CD4-positive, alpha-beta T cell treated with Interleukin-10 for 1 hour (primary cell): ENCODE measurements around the gene FBXO22.
"Not testable (repeated sequence)": the region's sequence is repeated elsewhere in the genome, so short reads cannot be mapped to it uniquely, and the experiment has no call there.

Experiments
- DNase-seq: peaks from one replicate; pipeline ENCODE4 v3.0.0-alpha.2; 2020

The FBXO22 gene

GRCh38 chr15:75984706-75985105 lies 81.0 kb downstream of the FBXO22 start:
- DNase-seq = not testable (repeated sequence)

- no peak for DNase-seq
These were observed 82.3 kb downstream of the FBXO22 start for GRCh38 chr15:75985971-75986370.

GRCh38 chr15:75989045-75989444 lies 85.4 kb downstream of the FBXO22 start:
- DNase-seq = no peak

- DNase-seq = no peak
These were observed 86.2 kb downstream of the FBXO22 start for GRCh38 chr15:75989875-75990274.
